ENCODE data around the gene MMP17.
A peak's percentile ranks its signal among the peaks of the same experiment; 100 is the strongest.
"Not testable (repeated sequence)": the region's sequence is repeated elsewhere in the genome, so short reads cannot be mapped to it uniquely, and the experiment has no call there.

MMP17 gene

DNA sequence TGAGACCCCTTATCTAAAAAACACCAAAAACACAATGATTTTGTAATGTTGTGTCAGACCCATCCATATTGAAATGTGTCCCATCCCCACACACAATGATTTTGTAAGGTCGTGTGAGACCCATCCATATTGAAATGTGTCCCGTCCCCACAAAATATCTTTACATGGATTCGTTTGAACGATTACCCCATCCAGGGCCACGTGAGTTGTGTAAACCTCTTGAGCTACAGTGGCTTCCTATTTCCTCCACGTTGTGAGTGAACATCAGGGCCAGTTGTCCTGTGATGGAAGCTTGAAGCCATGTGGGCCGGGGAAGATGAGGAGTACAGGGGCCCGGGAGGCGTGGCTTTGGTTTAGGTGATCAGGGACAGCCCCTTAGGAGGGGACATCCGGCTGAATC lies 39.3 kb downstream of the MMP17 start:
- DNase-seq, result no peak

DNA sequence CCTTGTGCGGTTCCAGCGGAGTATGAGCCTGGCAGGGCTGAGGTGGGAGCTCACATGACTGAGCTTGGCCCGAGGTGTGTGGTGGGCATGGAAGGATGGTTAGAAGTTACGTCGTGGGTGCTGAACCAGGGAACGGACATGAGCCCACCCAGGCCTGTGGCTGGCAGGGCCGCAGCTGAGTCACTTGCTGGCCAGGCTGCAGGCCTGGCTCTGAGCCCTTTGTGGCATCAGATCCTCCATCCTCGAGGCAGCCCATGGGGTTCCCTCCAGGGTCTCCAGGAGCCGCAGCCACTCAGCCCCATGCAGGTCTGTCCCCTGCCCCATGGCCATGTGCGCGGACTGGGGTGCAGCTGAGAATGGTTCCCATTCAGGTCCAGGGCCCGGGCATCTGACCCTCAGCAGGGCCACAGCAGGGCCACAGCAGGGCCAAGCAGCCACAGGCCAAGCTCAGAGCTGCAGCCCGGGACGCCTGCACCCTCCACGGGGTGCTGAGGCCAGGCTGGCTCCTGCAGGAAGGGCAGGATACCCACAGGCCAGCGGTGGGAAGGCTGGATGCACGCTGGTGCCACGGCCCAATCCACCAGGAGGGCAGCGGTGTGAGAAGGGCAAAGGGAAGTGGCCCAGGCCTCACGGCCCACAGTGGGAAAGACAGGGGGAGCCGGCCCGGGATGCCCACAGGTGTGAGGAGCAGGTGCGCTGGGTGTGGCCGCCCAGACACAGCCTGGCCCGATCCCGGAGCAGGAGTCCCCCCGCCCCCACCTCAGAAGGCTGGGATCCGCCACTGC lies 39.9 kb downstream of the MMP17 start:
- peak; percentile 20 for DNase-seq

DNA sequence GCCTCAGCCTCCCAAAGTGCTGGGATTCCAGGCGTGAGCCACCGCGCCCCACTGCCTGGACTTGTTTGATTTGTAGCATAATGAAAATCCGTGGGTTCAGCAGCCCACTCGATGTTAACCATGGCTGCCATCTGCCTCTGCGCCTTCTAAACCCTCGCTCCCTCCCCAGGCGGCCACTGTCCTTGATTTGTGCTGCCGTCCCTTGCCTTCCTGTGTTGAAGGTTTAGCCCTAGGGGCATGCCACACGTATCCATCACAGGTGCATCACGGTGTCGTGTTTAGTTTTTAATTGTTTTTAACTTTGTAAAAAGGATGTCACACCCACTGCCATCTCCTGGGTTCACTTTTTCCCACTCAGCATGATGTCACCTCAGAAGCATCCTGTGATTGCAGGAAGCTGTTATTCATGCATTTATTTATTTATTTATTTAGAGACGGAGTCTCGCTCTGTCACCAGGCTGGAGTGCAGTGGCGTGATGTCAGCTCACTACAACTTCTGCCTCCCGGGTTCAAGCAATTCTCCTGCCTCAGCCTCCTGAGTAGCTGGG lies 41.8 kb downstream of the MMP17 start:
- peak; percentile 87 for DNase-seq

DNA sequence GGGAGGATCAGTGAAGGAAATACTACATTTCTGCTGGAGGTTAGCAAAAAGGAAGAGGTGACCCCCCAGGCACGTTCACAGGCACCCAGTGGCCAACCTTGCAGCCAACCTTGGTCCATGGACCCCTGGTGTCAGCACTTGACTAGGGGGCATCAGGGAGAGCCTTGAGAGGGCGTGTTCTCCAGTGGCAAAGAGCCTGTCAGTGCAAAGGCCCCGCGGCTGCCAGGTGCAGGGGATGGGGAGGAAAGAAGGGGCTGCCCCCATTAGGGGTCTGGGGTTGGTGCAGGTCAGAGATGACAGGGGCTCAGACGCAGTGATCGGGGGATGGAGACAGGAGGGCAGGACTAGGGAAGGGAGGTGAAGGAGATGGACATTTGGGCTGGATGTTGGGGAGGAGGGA lies 43.5 kb downstream of the MMP17 start:
- no peak for DNase-seq

DNA sequence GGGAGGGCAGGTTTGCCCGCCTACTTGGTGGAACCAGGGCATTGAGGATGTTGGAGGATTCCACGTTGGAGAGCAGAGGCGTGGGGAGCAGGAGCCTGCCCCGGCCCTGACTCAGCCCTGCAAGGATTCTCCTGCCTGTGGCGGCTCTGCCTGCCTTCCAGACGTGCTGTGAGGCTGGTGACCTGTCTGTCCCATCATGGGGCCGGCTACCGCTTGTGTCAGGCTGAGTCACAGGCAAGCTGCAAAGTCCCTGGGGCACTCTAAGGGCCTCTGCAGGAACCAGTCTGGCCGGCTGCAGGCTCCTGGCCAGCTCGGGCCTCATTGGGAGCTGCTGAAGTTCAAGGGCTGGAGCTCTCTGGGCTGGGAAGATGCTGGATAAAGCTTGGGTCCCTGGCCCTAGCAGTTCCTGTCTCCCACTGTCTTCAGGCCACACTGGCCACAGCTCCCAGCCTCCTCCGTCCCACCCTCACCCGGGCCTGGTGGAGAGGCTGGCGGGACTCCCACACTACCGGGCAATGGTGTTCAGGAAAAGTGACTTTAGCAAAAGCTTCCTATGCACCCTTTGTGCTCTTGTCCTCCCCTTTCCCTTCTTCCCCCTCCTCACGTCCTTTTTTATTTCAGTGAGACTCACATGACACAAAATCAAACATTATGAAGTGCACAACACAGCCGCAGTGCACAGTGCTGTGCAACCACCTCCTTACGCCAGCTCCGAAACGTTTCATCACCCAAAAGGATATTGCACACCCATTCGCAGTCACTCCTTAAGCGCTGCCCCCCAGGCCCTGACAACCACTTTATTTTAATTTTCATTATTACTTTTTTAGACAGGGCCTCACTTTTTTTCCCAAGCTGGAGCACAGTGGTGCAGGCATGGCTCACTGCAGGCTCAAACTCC lies 44.2 kb downstream of the MMP17 start:
- peak; percentile 96 for DNase-seq

DNA sequence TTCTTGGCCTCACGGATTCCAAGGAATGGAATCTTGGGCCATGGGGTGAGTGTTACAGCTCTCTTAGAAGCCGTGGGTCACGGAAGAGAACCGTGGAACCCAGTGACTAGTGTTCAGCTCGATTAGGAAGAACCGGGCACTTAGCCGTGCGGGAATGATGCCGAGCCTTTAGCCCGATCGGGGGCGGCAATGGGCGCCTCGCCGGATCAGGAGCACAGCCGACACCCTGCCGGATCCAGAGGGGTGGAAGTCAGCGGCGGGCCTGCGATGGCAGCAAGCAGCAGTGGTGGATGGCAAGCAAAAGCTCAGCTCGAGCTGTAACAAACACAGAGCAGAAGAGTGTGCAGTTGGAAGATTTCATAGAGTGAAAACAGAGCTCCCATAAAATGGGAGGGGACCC lies 45.1 kb downstream of the MMP17 start:
- no peak for DNase-seq

DNA sequence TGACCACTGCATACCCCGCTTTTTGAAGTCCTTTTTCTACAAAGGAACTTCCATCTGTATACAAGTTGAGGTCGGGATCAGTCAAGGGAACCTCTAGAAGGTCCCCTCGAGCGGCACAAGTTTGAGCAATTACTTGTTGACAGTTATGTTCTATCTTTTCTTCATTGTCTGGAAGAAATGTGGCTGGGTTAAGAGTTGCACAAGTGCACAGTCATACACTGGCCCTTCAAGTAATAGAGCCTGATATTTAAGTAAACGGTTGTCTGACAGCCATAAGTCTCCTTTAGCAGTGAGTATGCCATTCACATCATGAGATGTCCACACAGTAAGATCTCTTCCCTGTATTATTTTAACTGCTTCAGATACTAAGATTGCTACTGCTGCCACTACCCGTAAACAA lies 46.8 kb downstream of the MMP17 start:
- DNase-seq, result not testable (repeated sequence)

DNA sequence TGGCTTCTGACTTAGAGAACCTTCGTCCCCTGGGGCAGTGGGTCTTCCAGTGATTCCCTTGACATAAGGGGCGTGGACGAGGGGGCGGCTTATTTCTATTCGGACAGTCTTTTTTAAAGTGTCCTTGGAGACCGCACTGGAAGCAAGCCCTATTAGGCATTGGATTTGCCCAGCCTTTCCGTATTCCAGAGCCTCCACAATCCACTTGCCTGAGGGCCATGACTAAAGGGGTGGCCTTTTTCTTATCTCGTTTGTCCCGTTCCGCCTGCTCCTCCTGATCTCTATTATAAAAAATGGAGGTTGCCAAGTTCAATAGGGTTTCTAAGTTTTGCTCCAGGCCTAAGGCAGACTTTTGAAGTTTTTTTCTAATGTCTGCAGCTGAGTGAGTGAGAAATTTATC lies 49.0 kb downstream of the MMP17 start:
- not testable (repeated sequence) for DNase-seq

DNA sequence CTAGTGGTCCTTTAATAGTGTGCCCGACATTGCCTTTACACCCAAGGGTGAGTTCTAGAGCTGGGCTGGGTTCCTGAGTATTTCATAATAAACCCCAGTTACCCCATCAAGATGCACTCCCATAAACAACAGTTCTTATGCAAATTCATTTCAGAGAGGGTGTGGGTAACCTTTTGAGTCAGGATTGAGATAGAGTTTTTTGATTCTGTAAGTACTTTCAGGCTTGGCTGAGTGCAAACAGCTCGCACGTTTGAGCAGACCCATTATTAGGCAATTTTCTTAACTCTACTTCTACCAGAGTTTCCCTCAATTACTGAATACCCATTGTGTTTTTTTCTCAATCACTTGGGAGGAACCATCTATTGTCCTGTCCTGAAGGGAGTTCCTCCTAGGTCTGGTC lies 50.2 kb downstream of the MMP17 start:
- DNase-seq, result not testable (repeated sequence)

DNA sequence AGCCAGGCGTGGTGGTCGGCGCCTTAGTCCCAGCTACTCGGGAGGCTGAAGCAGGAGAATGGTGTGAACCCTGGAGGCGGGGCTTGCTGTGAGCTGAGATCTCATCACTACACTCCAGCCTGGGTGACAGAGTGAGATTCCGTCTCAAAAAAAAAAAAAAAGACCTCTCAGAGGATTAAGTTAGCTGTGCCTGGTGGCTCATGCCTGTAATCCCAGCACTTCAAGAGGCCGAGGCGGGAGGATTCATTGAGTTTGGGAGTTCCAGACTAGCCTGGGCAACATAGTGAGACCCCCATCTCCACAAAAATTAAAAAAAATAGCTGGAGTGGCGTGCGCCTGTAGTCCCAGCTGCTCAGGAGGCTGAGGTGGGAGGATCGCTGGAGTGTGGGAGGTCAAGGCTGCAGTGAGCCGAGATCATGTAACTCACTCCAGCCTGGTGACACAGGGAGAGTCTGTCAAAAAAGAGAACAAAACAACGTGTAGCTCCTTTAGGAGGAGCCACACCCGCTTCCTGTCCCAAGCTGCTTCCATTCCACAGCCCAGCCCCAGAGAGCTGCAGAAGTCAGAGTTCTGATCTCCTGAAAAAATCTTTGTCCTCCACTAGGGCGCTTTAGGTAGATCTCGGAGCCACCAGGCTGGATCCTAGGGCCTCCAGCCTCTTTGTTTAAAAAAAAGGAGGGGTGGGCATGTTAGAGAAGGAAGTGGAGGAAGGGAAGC lies 54.8 kb downstream of the MMP17 start:
- DNase-seq, result peak; percentile 23

DNA sequence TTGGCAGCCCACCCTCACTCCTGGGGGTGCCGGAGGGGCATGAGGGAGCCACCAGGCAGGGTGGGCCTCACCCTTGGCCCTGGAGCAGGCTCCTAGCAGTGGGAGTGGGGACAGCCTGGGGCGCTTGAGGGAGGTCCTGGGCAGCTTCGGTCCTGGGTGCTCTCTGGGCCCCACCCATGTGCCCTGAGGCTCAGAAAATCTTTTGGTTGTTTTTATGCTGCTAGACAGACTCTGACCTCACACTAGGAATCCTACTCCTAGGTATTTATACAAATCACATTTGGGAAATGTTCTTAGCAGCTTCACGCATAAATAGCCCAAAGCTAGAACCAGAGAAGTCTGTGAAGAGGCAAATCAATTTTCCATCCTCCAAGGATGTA lies 55.3 kb downstream of the MMP17 start:
- DNase-seq, result no peak

DNA sequence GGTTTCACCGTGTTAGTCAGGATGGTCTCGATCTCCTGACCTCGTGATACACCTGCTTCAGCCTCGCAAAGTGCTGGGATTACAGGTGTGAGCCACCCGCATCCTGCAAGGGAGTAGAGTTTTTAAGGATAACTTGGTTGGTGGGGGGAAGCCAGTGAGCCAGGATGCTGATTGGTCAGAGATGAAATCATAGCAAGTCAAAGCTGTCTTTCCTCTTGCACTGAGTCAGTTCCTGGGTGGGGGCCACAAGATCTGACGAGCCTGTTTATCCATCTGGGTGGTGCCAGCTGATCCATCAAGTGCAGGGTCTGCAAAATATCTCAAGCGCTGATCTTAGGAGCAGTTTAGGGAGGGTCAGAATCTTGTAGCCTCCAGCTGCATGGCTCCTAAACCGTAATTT lies 56.9 kb downstream of the MMP17 start:
- not testable (repeated sequence) for DNase-seq

DNA sequence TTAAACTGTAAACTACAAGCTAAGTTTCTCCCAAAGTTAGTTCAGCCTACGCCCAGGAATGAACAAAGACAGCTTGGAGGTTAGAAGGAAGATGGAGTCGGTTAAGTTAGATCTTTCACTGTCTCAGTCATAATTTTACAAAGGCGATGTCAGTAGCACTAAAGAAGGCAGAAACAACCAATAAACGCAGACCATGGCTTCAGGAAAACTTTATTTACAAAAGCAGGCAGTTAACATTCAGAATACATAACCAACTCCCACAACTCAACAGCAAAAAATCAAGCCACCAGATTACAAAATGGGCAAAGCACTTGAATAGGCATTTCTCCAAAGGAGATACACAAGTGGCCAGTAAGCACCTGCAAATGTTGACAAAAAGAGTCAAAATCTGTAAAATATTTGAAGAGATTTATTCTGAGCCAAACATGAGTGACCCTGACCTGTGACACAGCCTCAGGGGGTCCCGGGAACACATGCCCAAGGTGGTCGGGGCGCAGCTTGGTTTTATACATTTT lies 57.4 kb downstream of the MMP17 start:
- DNase-seq, result no peak

DNA sequence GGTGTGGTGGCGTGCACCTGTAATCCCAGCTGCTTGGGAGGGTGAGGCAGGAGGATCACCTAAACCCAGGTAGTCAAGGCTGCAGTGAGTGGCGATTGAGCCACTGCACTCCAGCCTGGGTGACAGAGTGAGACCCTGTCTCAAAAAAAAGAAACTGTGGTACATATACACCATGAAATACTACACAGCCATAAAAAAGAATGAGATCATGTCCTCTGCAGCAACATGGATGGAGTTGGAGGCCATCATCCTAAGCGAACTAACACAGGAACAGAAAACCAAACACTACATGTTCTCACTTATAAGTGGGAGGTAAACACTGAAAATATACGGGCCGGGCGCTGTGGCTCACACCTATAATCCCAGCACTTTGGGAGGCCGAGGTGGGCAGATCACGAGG lies 63.5 kb downstream of the MMP17 start:
- DNase-seq, result not testable (repeated sequence)

DNA sequence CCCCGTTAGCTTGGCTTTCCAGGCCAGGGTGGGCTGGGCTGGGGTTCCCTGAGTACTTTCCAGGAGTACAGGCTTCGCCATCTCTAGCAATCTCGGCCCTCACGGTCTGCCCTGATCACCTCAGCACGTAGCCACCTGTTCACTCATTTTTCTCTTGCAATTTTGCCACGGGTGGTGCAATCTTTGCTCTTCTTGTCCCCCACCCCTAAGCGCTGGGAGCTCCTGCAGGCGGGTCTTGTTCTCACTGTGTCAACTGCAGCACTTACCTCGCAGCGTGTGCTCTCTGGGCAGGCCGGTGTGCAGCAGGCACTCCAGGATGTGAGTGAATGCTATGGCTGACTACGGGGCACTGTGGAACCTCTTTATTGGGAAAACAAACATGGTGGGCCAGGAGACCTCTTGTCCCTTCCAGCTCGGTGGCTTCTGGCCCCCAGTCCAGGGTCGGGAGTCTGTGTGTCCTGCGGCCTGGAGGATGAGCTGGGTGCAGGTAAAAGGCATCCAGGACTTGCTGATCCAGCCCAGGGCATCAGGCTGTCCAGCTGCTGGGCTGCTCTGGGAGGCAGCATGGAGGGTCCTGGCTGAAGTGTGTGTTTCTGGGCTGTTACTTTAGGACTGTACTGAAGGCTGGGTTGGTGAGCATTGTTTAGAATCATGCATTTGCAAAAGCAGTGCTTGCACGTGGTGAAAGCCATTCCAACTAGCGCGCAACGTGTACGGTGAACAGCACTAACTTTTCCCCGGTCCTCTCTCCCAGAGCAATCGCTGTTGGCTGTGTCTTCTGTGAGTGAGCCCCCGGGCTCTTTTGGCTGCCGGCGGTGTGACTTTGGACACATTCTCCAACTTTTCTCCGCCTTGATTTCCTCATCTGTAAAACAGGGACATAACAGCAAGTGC lies 64.8 kb downstream of the MMP17 start:
- no peak for DNase-seq

DNA sequence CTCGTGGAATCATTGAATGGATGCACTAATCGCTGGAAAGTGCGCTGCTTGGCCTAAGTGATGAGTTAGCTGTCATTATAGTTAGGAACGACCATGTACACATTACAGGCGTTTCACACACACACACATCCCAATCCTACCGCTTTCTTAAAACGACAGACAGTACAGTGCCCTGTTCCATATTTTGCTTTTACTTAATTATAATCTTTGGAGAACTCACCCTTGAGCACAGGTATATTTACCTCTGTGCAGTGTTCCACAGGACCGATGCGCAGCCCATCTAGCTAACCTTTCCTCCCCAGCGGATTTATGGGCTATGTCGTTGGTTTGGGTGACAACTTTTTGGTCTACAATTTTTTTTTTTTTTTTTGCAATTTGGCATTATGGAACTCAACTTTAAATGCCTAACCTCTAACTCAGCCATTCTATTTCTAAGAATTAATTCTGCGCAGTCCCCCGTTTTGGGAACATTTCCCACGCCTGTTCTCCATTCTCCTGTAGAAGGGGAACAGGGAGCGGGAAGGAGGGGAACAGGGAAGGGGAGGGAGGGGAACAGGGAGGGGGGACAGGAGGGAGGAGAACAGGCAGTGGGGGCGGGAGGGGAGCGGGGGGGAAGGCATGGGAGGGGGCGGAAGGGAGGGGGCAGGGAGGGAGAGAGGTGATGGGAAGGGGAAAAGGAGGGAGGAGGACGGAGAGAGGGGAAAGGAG lies 65.6 kb downstream of the MMP17 start:
- DNase-seq, result no peak

DNA sequence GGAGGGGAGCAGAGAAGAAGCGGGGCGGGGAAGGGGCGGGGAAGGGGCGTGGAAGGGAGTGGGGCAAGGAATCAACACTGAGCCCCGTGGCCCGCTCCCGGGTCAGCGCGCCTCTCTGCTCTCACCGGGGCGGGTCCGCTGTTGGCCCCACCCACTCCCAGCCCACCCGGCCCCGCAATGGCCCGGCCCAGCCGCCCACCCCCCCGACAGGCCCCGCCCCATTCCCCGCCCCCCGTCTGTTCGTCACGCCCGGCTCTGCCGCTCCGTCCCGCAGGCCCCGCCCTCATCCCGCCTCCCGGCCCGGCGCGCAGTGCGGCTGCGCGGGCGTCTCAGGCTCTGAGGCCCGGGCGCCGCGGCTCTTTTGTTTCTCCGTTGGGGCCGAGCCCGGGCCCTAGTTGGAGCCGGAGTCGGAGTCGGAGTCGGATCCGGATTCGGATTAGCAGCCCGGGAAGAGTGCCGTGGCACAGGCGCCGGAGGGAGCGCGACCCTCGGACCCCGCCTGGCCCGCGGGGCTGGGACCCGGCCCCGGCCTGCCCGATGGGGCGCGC lies 66.2 kb downstream of the MMP17 start, which contains the start of gene ULK1:
Gene ULK1, plus strand, starts transcription at position 310 of the 548 bp plus-strand sequence. CDS start 380 bp downstream, outside the sequence.
- peak; percentile 90 for DNase-seq

DNA sequence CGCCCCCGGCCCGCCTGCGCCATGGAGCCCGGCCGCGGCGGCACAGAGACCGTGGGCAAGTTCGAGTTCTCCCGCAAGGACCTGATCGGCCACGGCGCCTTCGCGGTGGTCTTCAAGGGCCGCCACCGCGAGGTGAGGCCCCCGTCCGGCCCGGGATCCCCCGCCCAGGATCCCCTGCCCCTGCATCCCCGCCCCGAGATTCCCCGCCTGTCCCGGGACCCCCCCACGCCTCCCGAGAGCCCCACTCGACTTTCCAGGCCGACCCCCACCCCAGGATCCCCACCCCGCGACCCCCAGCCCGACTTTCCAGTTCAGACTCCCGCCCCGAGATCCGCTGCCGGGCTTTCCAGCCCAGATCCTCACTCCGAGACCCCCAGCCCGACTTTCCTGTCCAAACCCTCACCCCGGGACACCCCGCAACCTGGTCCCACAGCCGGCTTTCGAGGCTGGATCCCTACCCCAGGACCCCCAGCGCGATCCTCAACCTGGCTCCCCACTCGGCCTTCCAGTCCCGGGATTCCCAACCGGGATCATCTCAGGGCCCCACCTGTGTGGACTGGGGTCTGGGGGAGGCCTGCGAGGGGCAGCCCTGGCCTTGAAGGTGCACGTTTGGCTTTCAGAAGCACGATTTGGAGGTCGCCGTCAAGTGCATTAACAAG lies 66.9 kb downstream of the MMP17 start:
- DNase-seq, result no peak

DNA sequence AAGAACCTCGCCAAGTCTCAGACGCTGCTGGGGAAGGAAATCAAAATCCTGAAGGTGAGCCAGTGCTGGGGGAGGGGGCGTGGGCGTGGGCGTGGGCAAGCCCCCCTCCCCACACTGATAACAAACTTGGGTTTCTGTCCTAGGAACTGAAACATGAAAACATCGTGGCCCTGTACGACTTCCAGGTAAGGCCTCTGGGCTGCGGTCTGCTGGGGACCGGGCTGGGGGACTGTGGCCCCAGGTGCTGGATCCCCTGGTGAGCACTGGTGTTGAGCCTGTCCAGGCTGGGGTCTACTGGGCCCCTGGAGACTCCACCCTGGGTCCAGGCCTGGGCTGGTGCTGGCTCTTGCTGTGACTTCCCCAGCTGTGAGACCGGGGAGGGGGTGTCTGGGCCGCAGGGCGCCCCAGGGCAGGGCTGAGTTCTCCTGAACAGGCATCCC lies 67.5 kb downstream of the MMP17 start:
- no peak for DNase-seq
